Measurements from ENCODE around the gene MOGAT1.
"Not testable (repeated sequence)": the region's sequence is repeated elsewhere in the genome, so short reads cannot be mapped to it uniquely, and the experiment has no call there.

Gene MOGAT1

DNA sequence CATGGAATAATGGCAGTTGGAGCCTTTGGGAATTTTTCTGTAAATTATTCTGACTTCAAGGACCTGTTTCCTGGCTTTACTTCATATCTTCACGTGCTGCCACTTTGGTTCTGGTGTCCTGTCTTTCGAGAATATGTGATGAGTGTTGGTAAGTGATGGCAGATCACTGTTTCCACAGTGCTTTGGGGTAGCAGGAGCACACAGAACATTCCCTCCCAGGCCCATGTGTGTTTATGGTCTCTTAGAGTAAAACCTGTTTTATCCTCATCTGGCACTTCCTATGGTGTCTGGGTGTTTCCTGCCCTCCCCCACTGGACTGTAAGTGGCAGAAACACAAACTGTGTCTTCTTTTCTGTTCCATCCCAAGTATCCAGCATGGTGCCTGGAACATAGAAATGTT, 17.9 kb downstream of the MOGAT1 start:
- no peak for TF ChIP-seq CTCF (conservative IDR thresholded peaks at IDR 0.05)
- no peak overlapping the region for H3K27ac ChIP-seq

DNA sequence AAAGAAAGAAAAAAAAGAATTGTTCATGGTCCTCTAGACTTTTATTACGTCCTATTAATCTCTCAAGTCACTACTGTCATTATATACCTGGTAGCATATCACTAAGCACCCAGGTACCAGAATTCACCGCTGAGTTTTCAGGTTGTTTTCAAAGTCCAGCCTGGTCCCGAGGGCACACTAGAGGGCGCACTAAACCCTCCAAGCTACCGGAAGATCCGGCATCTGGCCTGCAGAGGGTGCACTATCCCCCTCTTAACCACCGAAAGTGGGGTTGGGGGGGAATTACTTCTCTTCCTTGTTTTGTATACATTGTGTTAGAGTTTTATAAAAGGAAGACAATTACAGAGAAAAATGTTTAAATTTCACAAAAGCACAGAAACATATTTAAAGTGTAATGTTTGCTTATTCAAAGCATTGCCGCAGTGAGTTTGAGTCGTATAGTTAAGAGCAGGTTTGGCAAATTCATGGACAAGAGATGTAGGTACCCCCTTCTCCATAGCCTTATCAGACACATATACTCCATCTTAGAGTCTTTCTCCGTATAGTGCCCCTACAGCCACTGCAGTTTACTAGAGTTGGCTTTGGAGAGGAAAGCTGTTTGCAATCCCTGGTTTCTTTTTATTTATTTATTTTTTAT, 19.2 kb downstream of the MOGAT1 start:
- H3K27ac ChIP-seq: peak overlapping the region; percentile 10; the same call in 1 of the 2 replicates
- TF ChIP-seq CTCF (conservative IDR thresholded peaks at IDR 0.05): peak; percentile 99

DNA sequence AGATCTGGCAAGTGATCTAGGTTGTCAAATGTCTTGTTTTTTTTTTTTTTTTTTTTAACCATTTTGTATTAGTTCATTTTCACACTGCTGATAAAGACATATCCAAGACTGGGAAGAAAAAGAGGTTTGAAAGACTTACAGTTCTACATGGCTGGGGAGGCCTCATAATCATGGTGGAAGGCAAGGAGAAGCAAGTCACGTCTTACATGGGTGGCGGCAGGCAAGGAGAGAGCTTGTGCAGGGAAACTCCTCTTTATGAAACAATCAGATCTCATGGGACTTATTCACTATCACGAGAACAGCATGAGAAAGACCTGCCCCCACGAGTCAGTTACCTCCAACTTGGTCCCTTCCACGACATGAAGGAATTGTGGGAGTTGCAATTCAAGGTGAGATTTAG, 22.0 kb downstream of the MOGAT1 start:
- not testable (repeated sequence) for H3K27ac ChIP-seq

DNA sequence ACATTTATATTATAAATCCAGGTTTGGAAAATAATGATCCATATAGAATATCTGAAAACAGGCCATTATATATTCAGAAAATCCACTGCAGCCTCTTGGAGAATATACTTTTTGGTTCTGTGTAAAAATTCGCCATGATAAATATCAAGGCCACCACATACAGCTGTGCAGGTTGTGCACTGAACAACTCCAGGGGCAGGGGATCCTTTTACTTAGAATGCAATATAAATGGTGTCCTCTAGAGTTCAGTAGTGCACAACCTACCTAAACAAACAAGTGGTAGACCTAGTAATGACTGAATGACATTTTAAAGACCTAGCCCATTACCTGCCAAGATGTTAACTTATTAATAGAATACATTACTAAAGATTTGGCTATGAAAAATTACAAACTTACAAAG, 22.4 kb downstream of the MOGAT1 start:
- no peak overlapping the region for H3K27ac ChIP-seq
- TF ChIP-seq CTCF (conservative IDR thresholded peaks at IDR 0.05): peak; percentile 61

DNA sequence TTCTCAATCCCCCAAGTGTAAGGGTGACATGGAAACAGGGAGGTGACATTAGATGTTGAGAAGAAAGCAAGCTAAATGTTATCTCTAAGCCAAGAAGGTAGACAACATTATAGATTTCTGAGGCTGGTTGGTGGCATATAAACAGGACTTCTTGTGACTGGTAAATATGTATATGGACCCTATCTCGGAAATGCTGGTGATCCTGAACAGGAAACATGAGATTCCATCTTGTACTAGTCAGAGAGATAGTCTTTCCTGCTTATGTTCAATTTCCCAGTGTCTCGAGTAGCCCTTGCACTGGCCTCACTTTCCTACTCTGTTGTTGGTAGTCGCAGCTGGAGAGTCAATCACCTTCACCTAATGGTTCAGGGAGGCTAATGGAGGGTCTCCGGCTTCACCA, 26.8 kb downstream of the MOGAT1 start:
- no peak overlapping the region for H3K27ac ChIP-seq
- TF ChIP-seq CTCF (conservative IDR thresholded peaks at IDR 0.05): no peak

DNA sequence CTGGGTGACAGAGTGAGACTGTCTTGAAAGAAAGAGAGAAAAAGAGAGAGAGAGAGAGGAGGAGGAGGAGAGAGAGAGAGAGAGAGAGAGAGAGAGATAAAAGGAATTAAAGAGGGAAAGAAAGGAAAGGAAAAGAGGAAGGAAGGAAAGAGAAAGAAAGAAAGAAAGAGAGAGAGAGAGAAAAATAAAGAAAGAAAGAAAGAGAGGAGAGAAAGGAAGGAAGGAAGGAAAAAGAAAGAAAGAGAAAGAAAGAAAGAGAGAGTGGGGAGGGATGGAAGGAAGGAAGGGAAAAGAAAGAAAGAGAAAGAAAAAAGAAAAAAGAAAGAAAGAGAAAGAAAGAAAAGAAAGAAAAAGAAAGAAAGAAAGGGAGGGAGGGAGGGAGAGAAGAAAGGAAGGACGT, 29.8 kb downstream of the MOGAT1 start:
- no peak for TF ChIP-seq CTCF (conservative IDR thresholded peaks at IDR 0.05)
- no peak overlapping the region for H3K27ac ChIP-seq

DNA sequence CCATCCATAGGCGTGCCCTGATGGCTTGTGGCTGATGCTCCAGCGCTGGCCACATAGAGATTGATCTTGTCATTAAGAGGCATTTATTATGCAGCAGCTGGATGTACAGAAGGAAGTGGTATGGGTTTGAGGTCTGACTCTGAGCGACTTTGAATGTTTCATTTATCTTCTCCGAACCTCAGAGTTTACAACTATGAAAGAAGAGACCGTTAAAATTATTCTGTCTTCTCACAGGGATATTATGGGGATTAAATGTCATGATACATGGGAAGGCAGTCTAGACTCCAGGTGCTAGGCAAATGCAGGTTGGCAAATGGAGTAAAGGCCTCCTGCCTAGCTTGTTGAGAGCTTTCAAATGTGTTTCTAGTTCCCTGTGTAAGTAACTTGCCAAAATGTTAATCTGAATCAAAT, 30.3 kb downstream of the MOGAT1 start:
- no peak for TF ChIP-seq CTCF (conservative IDR thresholded peaks at IDR 0.05)
- no peak overlapping the region for H3K27ac ChIP-seq

DNA sequence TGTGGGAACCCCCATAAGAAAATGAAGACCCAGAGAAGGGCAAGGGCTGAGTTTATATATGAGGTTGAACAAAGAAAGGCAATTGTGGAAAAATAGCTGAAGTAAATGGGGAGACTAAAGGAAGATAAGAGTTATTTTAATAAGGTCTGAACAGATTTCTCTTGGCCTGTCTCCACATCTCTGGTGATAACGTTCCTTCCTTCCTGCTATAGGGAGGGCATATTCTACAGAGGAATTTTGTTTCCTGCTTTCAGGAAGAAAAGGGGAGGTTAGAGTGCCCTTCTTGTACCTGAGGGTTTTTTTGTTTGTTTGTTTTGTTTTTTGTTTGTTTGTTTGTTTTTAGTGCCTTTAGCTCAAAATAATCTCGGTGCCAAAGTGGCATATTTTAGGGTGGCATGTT, 31.6 kb downstream of the MOGAT1 start:
- TF ChIP-seq CTCF (conservative IDR thresholded peaks at IDR 0.05): no peak
- peak overlapping the region; percentile 49 for H3K27ac ChIP-seq
